H9 (cell line): Measurements from ENCODE around the gene TNFSF4. TPM values are rescaled to one million over a fixed set of nuclear protein-coding genes. Genes with fewer than 3 reads are reported as not detected.

Experiments
- DNase-seq: peaks from one replicate; pipeline ENCODE4 v3.0.0-alpha.2; 2017
- H2AFZ ChIP-seq: one replicate; pipeline ENCODE4 v1.6.1; 2013; ENCODE audit warnings: mild to moderate bottlenecking, low read length, control low read depth, moderate library complexity
- H2AK5ac ChIP-seq: 2 replicates; pipeline ENCODE4 v1.6.1; 2013; ENCODE audit warnings: low read length, control low read depth, mixed read lengths; ENCODE audit not compliant: insufficient read length
- H2BK120ac ChIP-seq: one replicate; pipeline ENCODE4 v1.6.1; 2013; ENCODE audit warnings: low read depth, mild to moderate bottlenecking, low read length, control low read depth, inconsistent platforms; ENCODE audit not compliant: poor library complexity, severe bottlenecking
- H2BK12ac ChIP-seq: 2 replicates; pipeline ENCODE4 v1.6.1; 2013; ENCODE audit warnings: low read length, control low read depth, mixed read lengths, low read depth; ENCODE audit not compliant: insufficient read length
- H2BK15ac ChIP-seq: 2 replicates; pipeline ENCODE4 v1.6.1; 2013; ENCODE audit warnings: low read depth, low read length, control low read depth
- H2BK20ac ChIP-seq: one replicate; pipeline ENCODE4 v1.6.1; 2013; ENCODE audit warnings: low read depth, mild to moderate bottlenecking, low read length, control low read depth, inconsistent platforms; ENCODE audit not compliant: poor library complexity, severe bottlenecking
- H2BK5ac ChIP-seq: 2 replicates; pipeline ENCODE4 v1.6.1; 2013; ENCODE audit warnings: low read length, control low read depth, mixed read lengths; ENCODE audit not compliant: insufficient read length
- H3K14ac ChIP-seq: 2 replicates; pipeline ENCODE4 v1.6.1; 2013; ENCODE audit warnings: low read length, control low read depth; ENCODE audit not compliant: insufficient read depth
- H3K18ac ChIP-seq: 2 replicates; pipeline ENCODE4 v1.6.1; 2013; ENCODE audit warnings: low read depth, mild to moderate bottlenecking, mixed read lengths, low read length, control low read depth; ENCODE audit not compliant: insufficient read length
- H3K23ac ChIP-seq: 2 replicates; pipeline ENCODE4 v1.6.1; 2013; ENCODE audit warnings: low read length, control low read depth, mixed read lengths, low read depth; ENCODE audit not compliant: insufficient read length
- H3K23me2 ChIP-seq: 2 replicates; pipeline ENCODE4 v1.6.1; 2013; ENCODE audit warnings: low read depth, mild to moderate bottlenecking, mixed read lengths, low read length, control low read depth; ENCODE audit not compliant: insufficient read length, poor library complexity, severe bottlenecking
- H3K27ac ChIP-seq: 2 replicates; pipeline ENCODE4 v1.5.1; 2013; ENCODE audit warnings: low read length, control low read depth, mixed read lengths, low read depth; ENCODE audit not compliant: insufficient read length
- H3K27me3 ChIP-seq: 2 replicates; pipeline ENCODE4 v1.6.1; 2013; ENCODE audit warnings: low read length, control low read depth, inconsistent platforms; ENCODE audit not compliant: insufficient read depth
- H3K4ac ChIP-seq: 2 replicates; pipeline ENCODE4 v1.6.1; 2013; ENCODE audit warnings: low read depth, mild to moderate bottlenecking, control low read depth, inconsistent platforms, low read length, moderate library complexity
- H3K4me1 ChIP-seq: 2 replicates; pipeline ENCODE4 v1.6.1; 2013; ENCODE audit warnings: low read length, control low read depth, inconsistent platforms; ENCODE audit not compliant: insufficient read depth
- H3K4me2 ChIP-seq: 2 replicates; pipeline ENCODE4 v1.6.1; 2013; ENCODE audit warnings: low read length, control low read depth, mixed read lengths; ENCODE audit not compliant: insufficient read length, insufficient read depth
- H3K56ac ChIP-seq: 2 replicates; pipeline ENCODE4 v1.6.1; 2013; ENCODE audit warnings: low read depth, mild to moderate bottlenecking, mixed read lengths, low read length, control low read depth; ENCODE audit not compliant: insufficient read length
- H3K79me1 ChIP-seq: 2 replicates; pipeline ENCODE4 v1.6.1; 2013; ENCODE audit warnings: low read depth, mild to moderate bottlenecking, moderate library complexity, low read length, control low read depth, inconsistent platforms; ENCODE audit not compliant: insufficient read depth, poor library complexity, severe bottlenecking
- H3K79me2 ChIP-seq: 2 replicates; pipeline ENCODE4 v1.6.1; 2013; ENCODE audit warnings: low read length, control low read depth, inconsistent platforms; ENCODE audit not compliant: insufficient read depth
- H3K9ac ChIP-seq: 2 replicates; pipeline ENCODE4 v1.6.1; 2013; ENCODE audit warnings: low read length, control low read depth, mixed read lengths; ENCODE audit not compliant: insufficient read length; ENCODE audit errors: extremely low read depth
- H3K9me3 ChIP-seq: one replicate; pipeline ENCODE4 v1.6.1; 2013; ENCODE audit warnings: low read depth, low read length, inconsistent platforms; ENCODE audit not compliant: control insufficient read depth
- H3T11ph ChIP-seq: one replicate; pipeline ENCODE4 v1.6.1; 2013; ENCODE audit warnings: mild to moderate bottlenecking, low read length, control low read depth, inconsistent platforms
- H4K20me1 ChIP-seq: one replicate; pipeline ENCODE4 v1.6.1; 2013; ENCODE audit not compliant: control insufficient read depth, insufficient read length, insufficient read depth
- H4K5ac ChIP-seq: 2 replicates; pipeline ENCODE4 v1.6.1; 2013; ENCODE audit warnings: low read depth, mild to moderate bottlenecking, mixed read lengths, low read length, control low read depth; ENCODE audit not compliant: insufficient read length
- H4K8ac ChIP-seq: replicated peaks from 2 replicates; pipeline ENCODE4 v1.6.1; 2013; ENCODE audit warnings: low read length, control low read depth, mixed read lengths, low read depth; ENCODE audit not compliant: insufficient read length
- H4K91ac ChIP-seq: 2 replicates; pipeline ENCODE4 v1.6.1; 2013; ENCODE audit warnings: low read depth, mild to moderate bottlenecking, moderate library complexity, mixed read lengths, low read length, control low read depth; ENCODE audit not compliant: insufficient read length
- H3K27ac Mint-ChIP-seq, 3 experiments: 2 replicates in 2 of 3; 3 replicates in 1 of 3; pipeline ENCODE4 v1.8.0; 2020 to 2021; ENCODE audit warnings: mixed read lengths in 3 of 3, mild to moderate bottlenecking in 1 of 3, moderate library complexity in 1 of 3
- H3K27me3 Mint-ChIP-seq: 2 replicates; pipeline ENCODE4 v1.8.0; 2021; ENCODE audit warnings: low read depth, mild to moderate bottlenecking, moderate library complexity, mixed read lengths
- H3K36me3 Mint-ChIP-seq, 3 experiments: 2 replicates in 2 of 3; 3 replicates in 1 of 3; pipeline ENCODE4 v1.8.0; 2020 to 2021; ENCODE audit warnings: low read depth in 3 of 3, mixed read lengths in 3 of 3; ENCODE audit not compliant: insufficient read depth in 1 of 3
- H3K4me1 Mint-ChIP-seq, 2 experiments: 2 replicates each; pipeline ENCODE4 v1.8.0; 2020; ENCODE audit warnings: mixed read lengths in 2 of 2
- H3K4me3 Mint-ChIP-seq, 2 experiments: 2 replicates in 1 of 2; 3 replicates in 1 of 2; pipeline ENCODE4 v1.8.0; 2020 to 2021; ENCODE audit warnings: mild to moderate bottlenecking in 2 of 2, mixed read lengths in 2 of 2, moderate library complexity in 1 of 2
- H3K9me3 Mint-ChIP-seq, 2 experiments: 2 replicates in 1 of 2; 3 replicates in 1 of 2; pipeline ENCODE4 v1.8.0; 2020; ENCODE audit warnings: mild to moderate bottlenecking in 2 of 2, mixed read lengths in 2 of 2, moderate library complexity in 1 of 2
- WGBS: extraction: QIAGEN DNeasy Blood & Tissue Kit; methylation state at CpG from one replicate; pipeline ENCODE4 v1.1.7; 2013; ENCODE audit warnings: missing lambda C conversion rate, low lambda C conversion rate, mixed read lengths; ENCODE audit not compliant: insufficient read length; ENCODE audit errors: extremely low coverage; 5-methylcytosine and 5-hydroxymethylcytosine counted together
- total RNA-seq: library from RNA; stranded (reverse); gene quantifications from 2 replicates; pipeline ENCODE4 v1.2.1, GENCODE V29; 2021
- TF ChIP-seq, protein P1 (sequence below): fragments of 200-600 bp; sonication (generic); conservative IDR thresholded peaks from 3 replicates; pipeline ENCODE4 v1.8.0; 2021; ENCODE audit warnings: antibody characterized with exemption, mild to moderate bottlenecking

TNFSF4 gene
- total RNA-seq, 1 experiment from 2014 or later, result 0.28 TPM

DNA sequence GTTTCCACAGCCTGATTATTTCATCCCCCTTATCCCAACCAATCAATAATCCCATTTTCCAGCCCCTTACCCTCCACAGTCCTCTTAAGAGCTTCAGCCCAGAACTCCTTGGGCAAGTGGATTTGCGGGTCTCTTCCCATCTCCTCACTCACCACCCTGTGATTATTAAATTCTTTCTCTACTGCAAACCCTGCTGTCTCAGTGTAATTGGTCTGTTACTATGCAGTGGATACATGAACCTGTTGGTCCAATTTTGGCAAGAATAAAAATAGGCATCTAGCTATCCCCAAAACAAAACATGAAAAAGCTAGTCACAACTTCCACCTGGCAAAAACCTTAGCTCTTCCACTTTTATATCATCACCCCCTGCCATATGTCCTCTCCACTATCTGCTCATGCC, 36.2 kb upstream of the TNFSF4 start:
- no peaks in the 10 kb centered on the region for H3K79me1 ChIP-seq

More for the DNA sequence above, 36.2 kb upstream of the TNFSF4 start:
- H3K4ac ChIP-seq, result no peak overlapping the region
- no peak overlapping the region for H2BK5ac ChIP-seq
- H3K4me1 ChIP-seq, result no peaks in the 10 kb centered on the region
- no peak overlapping the region for H3K4me2 ChIP-seq
- H4K8ac ChIP-seq, result no peak overlapping the region
- no peak overlapping the region for H3K27ac ChIP-seq
- H2AK5ac ChIP-seq, result no peak overlapping the region
- no peak overlapping the region for H2BK120ac ChIP-seq
- WGBS, result no CpG with 5 or more reads among the region's 1 CpG
- Mint-ChIP-seq H3K4me3 (no peak overlapping the region), H3K27me3 (peaks cover 2% of the 10 kb centered on the region; the same call in 1 of the 2 replicates), H3K4me1 (no peaks in the 10 kb centered on the region), H3K36me3 (peaks cover 0 to 3% (median 0%) of the 10 kb centered on the region in 3 experiments; a peak in 2 of 7 replicates), H3K9me3 (peaks cover 7 to 21% of the 10 kb centered on the region in 2 experiments; a peak in 4 of 5 replicates), H3K27ac (no peak overlapping the region)
- no peaks in the 10 kb centered on the region for H3K23me2 ChIP-seq
- TF ChIP-seq, protein P1, sequence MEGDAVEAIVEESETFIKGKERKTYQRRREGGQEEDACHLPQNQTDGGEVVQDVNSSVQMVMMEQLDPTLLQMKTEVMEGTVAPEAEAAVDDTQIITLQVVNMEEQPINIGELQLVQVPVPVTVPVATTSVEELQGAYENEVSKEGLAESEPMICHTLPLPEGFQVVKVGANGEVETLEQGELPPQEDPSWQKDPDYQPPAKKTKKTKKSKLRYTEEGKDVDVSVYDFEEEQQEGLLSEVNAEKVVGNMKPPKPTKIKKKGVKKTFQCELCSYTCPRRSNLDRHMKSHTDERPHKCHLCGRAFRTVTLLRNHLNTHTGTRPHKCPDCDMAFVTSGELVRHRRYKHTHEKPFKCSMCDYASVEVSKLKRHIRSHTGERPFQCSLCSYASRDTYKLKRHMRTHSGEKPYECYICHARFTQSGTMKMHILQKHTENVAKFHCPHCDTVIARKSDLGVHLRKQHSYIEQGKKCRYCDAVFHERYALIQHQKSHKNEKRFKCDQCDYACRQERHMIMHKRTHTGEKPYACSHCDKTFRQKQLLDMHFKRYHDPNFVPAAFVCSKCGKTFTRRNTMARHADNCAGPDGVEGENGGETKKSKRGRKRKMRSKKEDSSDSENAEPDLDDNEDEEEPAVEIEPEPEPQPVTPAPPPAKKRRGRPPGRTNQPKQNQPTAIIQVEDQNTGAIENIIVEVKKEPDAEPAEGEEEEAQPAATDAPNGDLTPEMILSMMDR, result no peak
- H3K23ac ChIP-seq, result no peak overlapping the region
- H4K5ac ChIP-seq, result no peak overlapping the region
- no peaks in the 10 kb centered on the region for H4K20me1 ChIP-seq
- H3K9ac ChIP-seq, result no peak overlapping the region
- H2BK20ac ChIP-seq, result no peak overlapping the region
- no peak overlapping the region for H2BK12ac ChIP-seq
- no peak overlapping the region for H2AFZ ChIP-seq
- DNase-seq, result no peak
- no peaks in the 10 kb centered on the region for H3K9me3 ChIP-seq
- no peaks in the 10 kb centered on the region for H3K27me3 ChIP-seq
- H3K18ac ChIP-seq, result no peak overlapping the region
- no peak overlapping the region for H2BK15ac ChIP-seq
- H4K91ac ChIP-seq, result no peak overlapping the region
- H3K14ac ChIP-seq, result no peak overlapping the region
- H3K79me2 ChIP-seq, result no peaks in the 10 kb centered on the region
- H3T11ph ChIP-seq, result no peak overlapping the region
- H3K56ac ChIP-seq, result no peak overlapping the region
